Neural cell (in vitro differentiated cells): ENCODE data around the gene DMBT1. TPM values are rescaled to one million over a fixed set of nuclear protein-coding genes. Genes with fewer than 3 reads are reported as not detected.

Experiments used
- H2AFZ ChIP-seq: fragments of 200-600, 300-800 bp; sonication (generic), shearing (Covaris generic); 2 replicates; pipeline ENCODE4 v1.6.0; 2014; ENCODE audit warnings: low read depth, mild to moderate bottlenecking, antibody characterized with exemption, low read length, moderate library complexity
- H3F3A ChIP-seq: fragments of 200-600 bp; shearing (Covaris generic); 2 replicates; pipeline ENCODE4 v1.6.1; 2016; ENCODE audit warnings: mild to moderate bottlenecking, moderate library complexity, mixed read lengths, antibody characterized with exemption, low read length; ENCODE audit not compliant: insufficient read depth, poor library complexity, severe bottlenecking
- H3K27ac ChIP-seq: fragments of 200-600, 300-800 bp; sonication (generic), shearing (Covaris generic); 2 replicates; pipeline ENCODE4 v1.5.1; 2014; ENCODE audit warnings: mild to moderate bottlenecking, low read length, moderate library complexity
- H3K27me3 ChIP-seq: fragments of 300-800, 200-600 bp; sonication (generic), shearing (Covaris generic); 2 replicates; pipeline ENCODE4 v1.6.0; 2014; ENCODE audit warnings: mild to moderate bottlenecking, low read depth, low read length, moderate library complexity; ENCODE audit not compliant: insufficient read depth
- H3K36me3 ChIP-seq: fragments of 300-800, 200-600 bp; sonication (generic), shearing (Covaris generic); 2 replicates; pipeline ENCODE4 v1.5.1; 2014; ENCODE audit warnings: mild to moderate bottlenecking, antibody characterized with exemption, low read length, moderate library complexity; ENCODE audit not compliant: insufficient read depth
- H3K4me2 ChIP-seq: fragments of 300-800, 200-600 bp; sonication (generic), shearing (Covaris generic); 2 replicates; pipeline ENCODE4 v1.6.0; 2014; ENCODE audit warnings: mild to moderate bottlenecking, low read length
- H3K4me3 ChIP-seq: fragments of 300-800, 200-600 bp; sonication (generic), shearing (Covaris generic); 2 replicates; pipeline ENCODE4 v1.5.1; 2014; ENCODE audit warnings: mild to moderate bottlenecking, low read length, moderate library complexity
- H3K79me2 ChIP-seq: fragments of 200-600 bp; shearing (Covaris generic); replicated peaks from 2 replicates; pipeline ENCODE4 v1.6.0; 2014; ENCODE audit warnings: mild to moderate bottlenecking, low read length, moderate library complexity; ENCODE audit not compliant: insufficient read depth
- H3K9ac ChIP-seq: fragments of 300-800, 200-600 bp; sonication (generic), shearing (Covaris generic); 2 replicates; pipeline ENCODE4 v1.6.1; 2016; ENCODE audit warnings: mild to moderate bottlenecking, low read length, mixed read lengths
- H3K9me2 ChIP-seq: fragments of 200-600 bp; shearing (Covaris generic); 2 replicates; pipeline ENCODE4 v1.6.1; 2016; ENCODE audit warnings: mild to moderate bottlenecking, low read length, mixed read lengths; ENCODE audit not compliant: insufficient read depth
- H3K9me3 ChIP-seq: fragments of 200-600, 300-800 bp; sonication (generic), shearing (Covaris generic); 2 replicates; pipeline ENCODE4 v1.6.1; 2016; ENCODE audit warnings: mild to moderate bottlenecking, mixed run types, low read length, moderate library complexity, mixed read lengths
- H4K20me1 ChIP-seq: fragments of 200-600 bp; shearing (Covaris generic); 2 replicates; pipeline ENCODE4 v1.6.1; 2016; ENCODE audit warnings: mild to moderate bottlenecking, mixed run types; ENCODE audit not compliant: insufficient read depth
- EZH2 ChIP-seq: fragments of 200-600, 300-800 bp; shearing (Covaris generic), sonication (generic); IDR thresholded peaks from 2 replicates; pipeline ENCODE4 v1.6.1; 2014; ENCODE audit warnings: antibody characterized with exemption, low read length, borderline replicate concordance, mild to moderate bottlenecking; ENCODE audit not compliant: insufficient read depth, poor library complexity, severe bottlenecking
- MXI1 ChIP-seq: fragments of 450-650 bp; conservative IDR thresholded peaks from 2 replicates; pipeline ENCODE4 v1.6.1; 2014; ENCODE audit warnings: antibody characterized with exemption, mild to moderate bottlenecking; ENCODE audit not compliant: poor library complexity, severe bottlenecking
- RAD21 ChIP-seq: fragments of 450-650 bp; conservative IDR thresholded peaks from 2 replicates; pipeline ENCODE4 v1.6.1; 2014; ENCODE audit warnings: antibody characterized with exemption, mild to moderate bottlenecking, moderate library complexity
- SMC3 ChIP-seq: fragments of 450-650 bp; conservative IDR thresholded peaks from 2 replicates; pipeline ENCODE4 v1.6.1; 2014; ENCODE audit warnings: antibody characterized with exemption, mild to moderate bottlenecking, moderate library complexity; ENCODE audit not compliant: poor library complexity
- TAF1 ChIP-seq: IDR thresholded peaks from 2 replicates; pipeline ENCODE4 v1.6.1; 2012; ENCODE audit warnings: low read depth
- polyA plus RNA-seq: library from polyadenylated mRNA; depleted of rRNA; stranded (reverse); fragments of >200 nt; gene quantifications from 2 replicates; pipeline ENCODE4 v1.2.3, GENCODE V29; 2014
- TF ChIP-seq, protein P1 (sequence below): IDR thresholded peaks from 2 replicates; pipeline ENCODE4 v1.6.1; 2012; ENCODE audit warnings: borderline replicate concordance
- TF ChIP-seq, protein P2 (sequence below): fragments of 450-650 bp; IDR thresholded peaks from 2 replicates; pipeline ENCODE4 v1.5.1; 2014; ENCODE audit warnings: antibody characterized with exemption, mild to moderate bottlenecking, moderate library complexity; ENCODE audit not compliant: poor library complexity, severe bottlenecking

Gene DMBT1
- polyA plus RNA-seq, 1 donor from 2014 or later: not detected

DNA sequence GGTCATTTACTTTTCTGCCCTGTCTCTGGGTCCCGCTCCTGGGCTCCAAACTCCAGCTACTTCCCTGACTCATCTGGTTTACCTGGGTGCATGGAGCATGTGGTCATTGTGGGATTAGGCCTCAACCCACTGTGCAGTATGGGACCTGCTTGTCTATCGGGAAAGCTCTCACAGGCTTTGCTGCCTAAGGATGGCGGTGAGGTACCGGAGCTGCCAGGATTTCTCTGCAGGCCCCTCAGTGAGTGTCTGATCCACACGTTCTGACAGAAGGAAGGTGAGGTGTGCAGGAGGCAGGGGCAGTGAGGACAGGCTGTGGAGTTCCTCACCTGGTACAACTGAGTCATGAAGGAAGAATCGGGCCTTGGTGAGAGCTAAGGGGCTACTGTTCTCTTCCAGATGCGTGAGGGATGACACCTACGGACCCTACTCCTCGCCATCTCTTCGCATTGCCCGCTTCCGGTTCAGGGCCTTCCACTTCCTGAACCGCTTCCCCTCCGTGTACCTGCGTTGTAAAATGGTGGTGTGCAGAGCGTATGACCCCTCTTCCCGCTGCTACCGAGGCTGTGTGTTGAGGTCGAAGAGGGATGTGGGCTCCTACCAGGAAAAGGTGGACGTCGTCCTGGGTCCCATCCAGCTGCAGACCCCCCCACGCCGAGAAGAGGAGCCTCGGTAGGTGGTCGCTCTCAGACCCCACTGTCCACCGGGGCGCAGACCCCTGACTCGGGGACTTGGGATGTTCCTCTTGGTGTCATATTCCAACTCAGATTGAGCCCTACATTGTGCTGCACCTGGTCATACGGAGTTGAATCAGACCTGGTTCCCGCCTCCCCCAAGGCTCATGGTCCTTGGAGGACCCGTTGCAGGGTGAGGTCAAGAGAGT is 82.4 kb downstream of the DMBT1 start:
- Histone ChIP-seq H3K27ac (no peak overlapping the region), H3K9me3 (no peaks in the 10 kb centered on the region), H2AFZ (no peak overlapping the region), H3K9me2 (no peaks in the 10 kb centered on the region), H3K79me2 (no peaks in the 10 kb centered on the region), H3K9ac (no peak overlapping the region), H4K20me1 (no peaks in the 10 kb centered on the region), H3K27me3 (no peaks in the 10 kb centered on the region), H3F3A (no peaks in the 10 kb centered on the region), H3K36me3 (no peaks in the 10 kb centered on the region), H3K4me3 (no peak overlapping the region), H3K4me2 (no peak overlapping the region)
- no peak for TF ChIP-seq TAF1
- TF ChIP-seq MXI1: no peak
- no peak for TF ChIP-seq RAD21
- no peak for TF ChIP-seq EZH2

DNA sequence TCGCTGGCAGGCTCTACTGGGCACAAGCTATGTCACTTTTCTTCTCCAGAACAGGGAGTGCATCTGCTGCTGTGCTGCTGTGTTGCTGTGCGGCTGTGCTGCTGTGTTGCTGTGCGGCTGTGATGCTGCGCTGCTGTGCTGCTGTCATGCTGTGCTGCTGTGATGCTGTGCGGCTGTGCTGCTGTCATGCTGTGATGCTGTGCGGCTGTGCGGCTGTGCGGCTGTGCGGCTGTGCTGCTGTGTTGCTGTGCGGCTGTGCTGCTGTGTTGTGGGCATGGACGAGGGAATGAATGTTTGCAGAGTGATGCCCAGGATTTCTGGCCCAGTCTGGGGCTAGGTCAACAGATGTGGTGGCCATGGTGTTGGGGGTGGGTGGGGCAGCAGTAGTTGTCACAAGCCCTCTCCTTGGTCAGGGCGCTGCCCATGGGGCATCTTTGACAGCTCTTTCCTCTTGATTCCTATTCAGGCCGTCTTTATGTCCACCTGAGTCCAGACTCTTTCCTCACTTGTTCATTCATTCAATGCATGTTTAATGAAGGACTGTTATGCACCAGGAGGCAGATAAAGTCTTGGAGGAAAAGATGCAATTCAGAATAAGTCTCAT is 83.5 kb downstream of the DMBT1 start:
- H3K9ac ChIP-seq: no peak overlapping the region
- H3K4me3 ChIP-seq: no peak overlapping the region

DNA sequence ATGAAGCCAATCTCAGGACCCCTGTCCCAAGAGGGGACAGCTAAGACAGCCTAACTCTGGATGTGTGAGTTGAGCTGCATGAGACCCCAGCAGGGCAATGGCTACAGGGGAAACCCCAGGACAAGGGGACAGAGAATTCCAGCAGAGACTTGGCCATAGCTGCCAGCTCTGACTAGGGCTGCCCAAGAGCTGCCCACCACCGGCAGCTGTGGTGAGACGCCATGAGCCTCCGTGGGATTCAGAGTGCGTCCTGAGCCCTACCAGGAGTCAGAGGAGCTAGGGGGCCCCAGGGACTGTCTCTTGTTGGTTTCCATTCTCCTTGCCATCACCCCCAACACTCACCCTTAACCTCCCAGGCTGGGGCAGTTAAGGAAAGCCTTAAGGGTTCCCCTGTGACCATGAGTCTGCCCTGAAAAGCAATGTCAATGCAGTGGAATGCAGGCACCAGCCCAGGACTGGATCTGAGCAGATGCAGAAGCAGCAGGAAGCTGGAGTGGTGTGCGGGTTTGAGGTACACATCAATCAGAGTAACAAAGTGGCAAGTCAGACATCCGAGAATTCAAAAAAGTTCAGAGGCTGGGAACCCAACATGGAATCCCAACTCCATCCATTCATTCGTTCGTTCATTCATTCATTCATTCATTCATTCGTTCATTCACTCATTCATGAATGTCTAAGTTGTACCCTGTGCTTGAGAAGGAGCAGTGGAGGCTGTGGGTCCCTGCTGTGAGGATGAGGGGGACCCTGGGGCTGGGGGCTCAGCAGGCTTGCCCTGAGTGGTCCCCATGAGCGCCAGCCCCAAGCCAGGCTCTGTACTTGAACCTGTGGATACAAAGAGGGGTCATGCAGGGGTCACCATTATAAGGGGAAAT is 86.2 kb downstream of the DMBT1 start:
- no peaks in the 10 kb centered on the region for H3K9me3 ChIP-seq
- H3K27me3 ChIP-seq: no peaks in the 10 kb centered on the region
- H4K20me1 ChIP-seq: no peaks in the 10 kb centered on the region
- H3F3A ChIP-seq: no peaks in the 10 kb centered on the region
- no peak overlapping the region for H3K4me2 ChIP-seq
- no peaks in the 10 kb centered on the region for H3K9me2 ChIP-seq
- H3K27ac ChIP-seq: no peak overlapping the region
- H2AFZ ChIP-seq: no peak overlapping the region
- H3K36me3 ChIP-seq: no peaks in the 10 kb centered on the region
- H3K4me3 ChIP-seq: no peak overlapping the region
- H3K79me2 ChIP-seq: no peaks in the 10 kb centered on the region
- TF ChIP-seq, protein P1, sequence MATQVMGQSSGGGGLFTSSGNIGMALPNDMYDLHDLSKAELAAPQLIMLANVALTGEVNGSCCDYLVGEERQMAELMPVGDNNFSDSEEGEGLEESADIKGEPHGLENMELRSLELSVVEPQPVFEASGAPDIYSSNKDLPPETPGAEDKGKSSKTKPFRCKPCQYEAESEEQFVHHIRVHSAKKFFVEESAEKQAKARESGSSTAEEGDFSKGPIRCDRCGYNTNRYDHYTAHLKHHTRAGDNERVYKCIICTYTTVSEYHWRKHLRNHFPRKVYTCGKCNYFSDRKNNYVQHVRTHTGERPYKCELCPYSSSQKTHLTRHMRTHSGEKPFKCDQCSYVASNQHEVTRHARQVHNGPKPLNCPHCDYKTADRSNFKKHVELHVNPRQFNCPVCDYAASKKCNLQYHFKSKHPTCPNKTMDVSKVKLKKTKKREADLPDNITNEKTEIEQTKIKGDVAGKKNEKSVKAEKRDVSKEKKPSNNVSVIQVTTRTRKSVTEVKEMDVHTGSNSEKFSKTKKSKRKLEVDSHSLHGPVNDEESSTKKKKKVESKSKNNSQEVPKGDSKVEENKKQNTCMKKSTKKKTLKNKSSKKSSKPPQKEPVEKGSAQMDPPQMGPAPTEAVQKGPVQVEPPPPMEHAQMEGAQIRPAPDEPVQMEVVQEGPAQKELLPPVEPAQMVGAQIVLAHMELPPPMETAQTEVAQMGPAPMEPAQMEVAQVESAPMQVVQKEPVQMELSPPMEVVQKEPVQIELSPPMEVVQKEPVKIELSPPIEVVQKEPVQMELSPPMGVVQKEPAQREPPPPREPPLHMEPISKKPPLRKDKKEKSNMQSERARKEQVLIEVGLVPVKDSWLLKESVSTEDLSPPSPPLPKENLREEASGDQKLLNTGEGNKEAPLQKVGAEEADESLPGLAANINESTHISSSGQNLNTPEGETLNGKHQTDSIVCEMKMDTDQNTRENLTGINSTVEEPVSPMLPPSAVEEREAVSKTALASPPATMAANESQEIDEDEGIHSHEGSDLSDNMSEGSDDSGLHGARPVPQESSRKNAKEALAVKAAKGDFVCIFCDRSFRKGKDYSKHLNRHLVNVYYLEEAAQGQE: no peak
- H3K9ac ChIP-seq: no peak overlapping the region

More for the DNA sequence above, 83.5 kb downstream of the DMBT1 start:
- no peak overlapping the region for H3K27ac ChIP-seq
- H2AFZ ChIP-seq: no peak overlapping the region
- no peak overlapping the region for H3K4me2 ChIP-seq
- no peaks in the 10 kb centered on the region for H3K36me3 ChIP-seq
- H3K9me2 ChIP-seq: no peaks in the 10 kb centered on the region
- H3F3A ChIP-seq: no peaks in the 10 kb centered on the region
- H3K27me3 ChIP-seq: no peaks in the 10 kb centered on the region
- no peaks in the 10 kb centered on the region for H3K79me2 ChIP-seq
- TF ChIP-seq SMC3 (no peak), TAF1 (no peak)
- TF ChIP-seq, protein P2, sequence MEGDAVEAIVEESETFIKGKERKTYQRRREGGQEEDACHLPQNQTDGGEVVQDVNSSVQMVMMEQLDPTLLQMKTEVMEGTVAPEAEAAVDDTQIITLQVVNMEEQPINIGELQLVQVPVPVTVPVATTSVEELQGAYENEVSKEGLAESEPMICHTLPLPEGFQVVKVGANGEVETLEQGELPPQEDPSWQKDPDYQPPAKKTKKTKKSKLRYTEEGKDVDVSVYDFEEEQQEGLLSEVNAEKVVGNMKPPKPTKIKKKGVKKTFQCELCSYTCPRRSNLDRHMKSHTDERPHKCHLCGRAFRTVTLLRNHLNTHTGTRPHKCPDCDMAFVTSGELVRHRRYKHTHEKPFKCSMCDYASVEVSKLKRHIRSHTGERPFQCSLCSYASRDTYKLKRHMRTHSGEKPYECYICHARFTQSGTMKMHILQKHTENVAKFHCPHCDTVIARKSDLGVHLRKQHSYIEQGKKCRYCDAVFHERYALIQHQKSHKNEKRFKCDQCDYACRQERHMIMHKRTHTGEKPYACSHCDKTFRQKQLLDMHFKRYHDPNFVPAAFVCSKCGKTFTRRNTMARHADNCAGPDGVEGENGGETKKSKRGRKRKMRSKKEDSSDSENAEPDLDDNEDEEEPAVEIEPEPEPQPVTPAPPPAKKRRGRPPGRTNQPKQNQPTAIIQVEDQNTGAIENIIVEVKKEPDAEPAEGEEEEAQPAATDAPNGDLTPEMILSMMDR: no peak
- H3K9me3 ChIP-seq: no peaks in the 10 kb centered on the region
- H4K20me1 ChIP-seq: no peaks in the 10 kb centered on the region
